T47D (cell line): ENCODE data around the gene PNPLA2.
A peak's percentile ranks its signal among the peaks of the same experiment; 100 is the strongest.

Source experiments
- DNase-seq, 2 experiments: peaks; one replicate each; pipeline versions ENCODE4 v3.0.0 to v3.0.0-alpha.2; 2011 to 2012; ENCODE audit warnings: low read depth in 1 of 2, low spot score in 1 of 2
- JUND ChIP-seq: IDR thresholded peaks from 2 replicates; pipeline ENCODE4 v1.6.1; 2012; ENCODE audit warnings: low read depth
- in situ Hi-C: cut with HindIII; loops from 2 replicates; pipeline ENCODE4 v1.10.0; 2016; ENCODE audit warnings: low sequenced_read_pairs, low pct_unique_long_range_greater_than_20kb

Gene PNPLA2

GRCh38 chr11:828506-829175 lies 9.9 kb downstream of the PNPLA2 start:
- DNase-seq = no peak

DNA sequence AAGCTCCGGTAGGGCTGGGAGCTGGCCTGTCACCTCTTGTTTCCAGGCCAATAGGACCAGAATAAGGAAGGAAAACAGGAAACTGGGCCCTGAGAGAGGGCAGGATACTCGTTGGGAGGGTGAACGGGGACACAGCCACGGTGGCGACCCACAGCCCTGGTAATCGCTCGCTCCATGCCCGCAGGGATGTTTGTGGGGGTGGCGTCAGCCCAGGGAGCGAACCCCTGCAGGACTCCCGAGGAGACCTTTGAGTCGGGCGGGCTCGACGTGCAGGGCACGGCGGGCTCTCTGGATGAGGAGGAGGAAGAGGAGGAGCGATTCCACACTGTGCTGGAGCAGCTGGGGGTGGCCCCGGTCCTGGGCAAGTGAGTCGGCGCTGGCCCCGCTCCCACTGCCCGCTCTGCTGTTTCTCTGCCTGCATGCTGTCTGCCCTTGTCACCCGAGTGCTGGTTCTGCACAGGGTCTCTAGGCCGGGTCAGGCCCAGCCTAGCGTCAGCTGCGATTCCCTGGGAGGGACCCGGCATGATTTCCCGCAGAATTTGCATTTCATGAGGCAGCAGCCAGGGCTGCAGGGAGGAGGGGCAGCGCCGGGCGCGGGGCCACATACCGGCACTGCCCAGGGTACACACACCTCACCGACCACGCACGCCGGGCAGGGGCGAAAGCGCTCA lies 10.6 kb downstream of the PNPLA2 start:
- in situ Hi-C loops = no loop called here
- DNase-seq = peak in 1 of 2 experiments; percentile 69
- TF ChIP-seq JUND = no peak

More at GRCh38 chr11:828506-829175, 9.9 kb downstream of the PNPLA2 start:
- in situ Hi-C loops = no loop called here
- no peak for TF ChIP-seq JUND

DNA sequence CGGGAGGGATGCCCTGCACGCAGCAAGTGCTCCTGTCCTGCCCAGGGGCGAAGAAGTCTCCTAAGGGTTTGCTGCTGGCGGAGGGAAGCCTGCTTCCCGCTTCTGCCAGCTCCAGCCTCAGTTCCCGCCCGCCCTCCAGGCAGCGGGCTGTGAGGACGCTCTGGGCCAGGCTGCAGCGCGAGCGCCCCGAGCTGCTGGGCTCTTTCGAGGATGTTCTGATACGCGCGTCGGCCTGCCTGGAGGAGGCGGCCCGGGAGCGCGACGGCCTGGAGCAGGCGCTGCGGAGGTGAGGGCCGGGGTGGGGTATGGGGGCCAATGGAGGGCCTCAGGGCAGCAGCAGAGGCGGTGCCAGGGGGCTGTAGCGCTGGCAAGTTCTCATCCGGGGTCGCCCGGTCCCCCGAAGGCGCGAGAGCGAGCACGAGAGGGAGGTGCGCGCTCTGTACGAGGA lies 11.2 kb downstream of the PNPLA2 start:
- in situ Hi-C loops = no loop called here
- TF ChIP-seq JUND = no peak
- no peak for DNase-seq

DNA sequence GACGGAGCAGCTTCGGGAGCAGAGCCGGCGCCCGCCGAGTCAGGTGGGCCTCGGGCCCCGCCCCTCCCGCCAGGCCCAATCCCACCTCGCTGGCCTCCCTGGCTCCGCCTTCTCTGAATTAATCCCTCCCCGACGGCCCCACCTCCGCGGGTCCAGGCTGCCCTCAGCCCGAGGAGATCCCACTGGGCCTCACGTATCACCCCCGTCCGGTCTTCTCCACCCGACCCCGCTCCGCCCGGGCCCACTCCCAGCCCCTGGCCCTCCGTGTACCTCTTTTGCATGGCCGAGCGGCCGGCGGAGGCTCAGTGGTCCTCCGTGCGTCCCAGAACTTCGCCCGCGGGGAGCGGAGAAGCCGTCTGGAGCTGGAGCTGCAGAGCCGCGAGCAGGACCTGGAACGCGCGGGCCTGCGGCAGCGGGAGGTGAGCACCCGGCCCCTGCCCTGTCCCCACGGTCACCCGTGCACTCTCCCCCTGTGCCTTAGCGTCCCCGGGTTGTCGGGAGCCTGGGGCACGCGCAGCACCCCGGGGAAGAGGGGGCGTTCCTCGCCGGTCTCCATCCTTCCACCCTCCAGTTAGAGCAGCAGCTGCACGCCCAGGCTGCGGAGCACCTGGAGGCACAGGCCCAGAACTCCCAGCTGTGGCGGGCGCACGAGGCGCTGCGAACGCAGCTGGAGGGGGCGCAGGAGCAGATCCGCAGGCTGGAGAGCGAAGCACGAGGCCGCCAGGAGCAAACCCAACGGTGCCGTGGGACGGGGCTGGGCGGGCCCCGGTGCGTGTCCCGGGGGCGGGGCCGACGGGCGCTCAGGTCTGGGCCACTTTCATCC lies 11.8 kb downstream of the PNPLA2 start:
- in situ Hi-C loops = no loop called here
- TF ChIP-seq JUND = no peak
- peak; percentile 68 to 87 for DNase-seq

GRCh38 chr11:831118-831864 lies 12.6 kb downstream of the PNPLA2 start:
- no peak for DNase-seq
- in situ Hi-C loops = no loop called here
- no peak for TF ChIP-seq JUND

DNA sequence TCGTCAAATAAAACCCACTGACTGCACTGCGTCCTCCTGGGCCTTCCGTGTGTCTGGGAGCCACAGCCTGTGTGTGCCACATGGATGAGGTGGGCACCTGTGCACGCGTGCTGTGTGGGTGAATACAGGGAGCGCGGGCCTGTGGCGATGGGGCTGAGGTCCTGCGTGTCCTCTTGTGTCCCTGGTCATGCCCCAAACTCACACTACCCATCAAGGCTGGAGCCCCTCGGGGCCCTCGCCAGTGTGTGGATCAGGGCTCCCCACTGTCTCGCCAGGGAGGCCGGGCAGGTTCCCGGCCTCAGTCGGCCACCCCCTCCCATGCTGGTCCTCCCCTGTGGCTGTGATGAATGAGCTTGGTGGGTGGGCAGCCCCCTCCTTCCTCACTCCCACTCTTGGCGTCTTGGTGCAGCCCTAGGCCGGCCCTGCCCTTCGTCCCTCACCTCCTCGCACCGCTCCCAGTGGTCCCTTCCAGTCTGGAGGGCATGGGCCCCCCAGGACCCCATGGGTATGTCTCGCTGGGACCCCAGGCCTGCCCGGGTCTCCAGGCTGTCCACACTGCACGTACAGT lies 13.3 kb downstream of the PNPLA2 start:
- no peak for DNase-seq
- no peak for TF ChIP-seq JUND
- in situ Hi-C loops = no loop called here

DNA sequence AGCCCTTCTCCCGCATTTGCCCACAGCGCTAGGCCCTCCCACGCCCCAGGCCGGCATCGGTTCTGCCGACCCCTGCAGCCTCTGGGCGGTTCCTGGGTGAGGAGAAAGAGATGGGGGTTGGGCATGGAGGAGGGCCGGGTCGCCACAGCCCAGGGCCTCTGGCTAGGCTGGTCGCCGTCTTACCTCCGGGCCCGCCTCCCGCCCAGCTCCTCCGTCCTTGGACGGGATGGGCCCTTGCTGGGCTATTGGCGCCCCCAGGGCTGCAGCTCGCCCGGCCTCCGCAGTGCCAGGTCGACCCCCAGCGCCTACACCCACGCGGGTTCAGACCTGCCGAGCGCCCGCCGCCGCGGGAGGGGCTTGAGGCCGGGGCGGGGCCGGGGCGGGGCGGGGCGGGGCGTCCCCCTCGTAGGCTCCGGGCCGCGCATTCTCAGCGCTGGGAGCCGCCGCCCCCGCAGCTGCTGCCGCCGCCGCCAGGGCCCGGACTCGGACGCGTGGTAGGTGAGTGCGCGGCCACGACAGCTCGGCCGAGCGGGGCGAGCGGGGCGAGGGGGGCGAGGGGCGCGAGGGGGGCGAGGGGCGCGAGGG lies 13.9 kb downstream of the PNPLA2 start, which contains the start of gene CD151:
Gene CD151, plus strand, starts transcription at position 424 of the 585 bp plus-strand sequence. CDS start 3,118 bp downstream, outside the sequence.
- TF ChIP-seq JUND = no peak
- DNase-seq = peak; percentile 26 to 69
- in situ Hi-C loops = no loop called here

- no peak for TF ChIP-seq JUND
Measured at GRCh38 chr11:833114-833791, 14.5 kb downstream of the PNPLA2 start.

GRCh38 chr11:833849-834311 lies 15.2 kb downstream of the PNPLA2 start:
- DNase-seq = no peak
- in situ Hi-C loops = no loop called here
- TF ChIP-seq JUND = no peak

More at GRCh38 chr11:833114-833791, 14.5 kb downstream of the PNPLA2 start:
- no peak for DNase-seq
- in situ Hi-C loops = no loop called here

DNA sequence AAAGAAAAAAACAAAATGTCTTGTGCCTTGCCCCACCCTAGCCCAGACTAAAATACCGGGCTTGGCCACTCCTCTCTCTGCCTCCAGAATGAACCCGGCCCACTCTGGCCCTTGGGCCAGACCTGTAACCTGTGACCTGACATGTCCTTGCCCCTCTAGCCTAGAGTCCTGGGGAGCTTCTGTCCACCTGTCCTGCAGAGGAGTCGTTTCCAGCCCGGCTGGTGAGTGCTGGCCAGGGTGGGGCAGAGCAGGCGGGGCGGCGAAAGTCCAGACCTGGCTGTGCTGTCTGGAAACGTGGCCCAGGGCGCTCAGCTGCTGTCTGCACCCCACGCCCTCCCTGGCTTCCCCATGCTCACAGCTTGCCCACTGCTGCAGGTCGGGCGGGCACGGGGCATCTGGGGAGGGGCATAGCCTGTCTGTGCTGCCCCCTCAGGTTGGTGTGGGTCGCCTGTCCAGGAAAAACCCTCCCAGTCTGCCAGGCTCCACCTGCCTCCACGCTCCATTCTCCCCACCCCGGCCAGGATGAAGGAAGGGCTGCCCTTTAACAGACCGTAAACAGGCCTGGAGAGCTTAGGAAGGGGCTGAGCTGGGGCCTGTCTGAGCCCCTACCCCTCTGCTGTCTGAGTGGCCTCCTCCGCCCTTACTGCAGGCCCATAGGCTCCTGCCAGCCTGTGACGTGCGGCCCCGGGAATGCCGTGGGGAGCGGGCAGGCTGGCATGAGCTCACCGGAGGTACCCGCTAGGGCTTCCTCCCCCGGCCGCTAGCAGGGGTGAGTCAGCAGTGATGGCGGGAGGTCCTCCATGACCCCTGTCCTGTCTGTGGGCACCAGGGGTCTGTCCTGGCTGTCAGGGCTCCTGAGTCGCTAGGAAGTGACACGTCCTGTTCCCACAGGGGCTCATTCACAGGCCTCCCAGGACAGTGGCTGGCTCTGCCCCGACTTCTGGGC lies 15.9 kb downstream of the PNPLA2 start:
- no peak for TF ChIP-seq JUND
- in situ Hi-C loops = no loop called here
- DNase-seq = peak; percentile 18 to 59
